GM18858 (cell line): ENCODE measurements around the gene TUT1.
"Not testable (repeated sequence)": the region's sequence is repeated elsewhere in the genome, so short reads cannot be mapped to it uniquely, and the experiment has no call there.

Experiments used
- ATAC-seq: cut with Tn5 transposase; IDR thresholded peaks from one replicate; pipeline ENCODE4 v1.9.1; 2021; ENCODE audit not compliant: unreplicated experiment

Gene TUT1

GRCh38 chr11:62591448-62592145 lies at the start of gene TUT1:
TSS of gene TUT1 (minus strand) at chr11:62591523. CDS start at chr11:62591485, 38 bp downstream.
- peak; percentile 67 for ATAC-seq

- ATAC-seq: no peak
These were observed 41.2 kb upstream of the TUT1 start for GRCh38 chr11:62632492-62632891.

- no peak for ATAC-seq
These were observed 36.4 kb upstream of the TUT1 start for GRCh38 chr11:62627713-62628112.

GRCh38 chr11:62622476-62623089 lies 31.3 kb upstream of the TUT1 start:
- no peak for ATAC-seq

GRCh38 chr11:62621567-62622470 lies 30.5 kb upstream of the TUT1 start, which contains the start of gene B3GAT3:
TSS of gene B3GAT3 (minus strand) at chr11:62621986. CDS start at chr11:62621947, 39 bp downstream.
- peak; percentile 88 for ATAC-seq

- no peak for ATAC-seq
These were observed 29.8 kb upstream of the TUT1 start for GRCh38 chr11:62621027-62621566.

- not testable (repeated sequence) for ATAC-seq
These were observed 25.6 kb upstream of the TUT1 start for GRCh38 chr11:62616957-62617356.

- ATAC-seq: no peak
These were observed 24.2 kb upstream of the TUT1 start for GRCh38 chr11:62615521-62615920.

GRCh38 chr11:62614275-62614674 lies 23.0 kb upstream of the TUT1 start:
- ATAC-seq: no peak

- no peak for ATAC-seq
These were observed 22.0 kb upstream of the TUT1 start for GRCh38 chr11:62613291-62613778.

- peak; percentile 50 for ATAC-seq
These were observed 21.3 kb upstream of the TUT1 start, which contains the start of the genes EML3 and ROM1 for GRCh38 chr11:62612366-62613290. TSS of gene EML3 (minus strand) at chr11:62612775. CDS start at chr11:62612457, 318 bp downstream. TSS of gene ROM1 (plus strand) at chr11:62613257. CDS start at chr11:62613282, 25 bp downstream.

GRCh38 chr11:62611705-62612365 lies 20.5 kb upstream of the TUT1 start:
- ATAC-seq: peak; percentile 8

GRCh38 chr11:62610814-62611704 lies 19.7 kb upstream of the TUT1 start:
- ATAC-seq: no peak

- ATAC-seq: no peak
These were observed 19.1 kb upstream of the TUT1 start for GRCh38 chr11:62610403-62610802.

GRCh38 chr11:62608776-62609175 lies 17.5 kb upstream of the TUT1 start:
- ATAC-seq: no peak

GRCh38 chr11:62607714-62608113 lies 16.4 kb upstream of the TUT1 start:
- no peak for ATAC-seq

GRCh38 chr11:62605902-62606301 lies 14.6 kb upstream of the TUT1 start:
- no peak for ATAC-seq

GRCh38 chr11:62605467-62605866 lies 14.1 kb upstream of the TUT1 start:
- ATAC-seq: no peak
